Right renal pelvis (tissue), 4 donors: ENCODE measurements around the gene CNTLN. TPM values are rescaled to one million over a fixed set of nuclear protein-coding genes. Genes with fewer than 3 reads are reported as not detected.
"Not testable (repeated sequence)": the region's sequence is repeated elsewhere in the genome, so short reads cannot be mapped to it uniquely, and the experiment has no call there.

ENCODE experiments used
- DNase-seq, 4 donors: peaks; one replicate each; pipeline ENCODE4 v3.0.0-alpha.2; 2013; ENCODE audit warnings: low read depth in 4 of 4, low spot score in 3 of 4, missing footprints in 1 of 4
- polyA plus RNA-seq, 4 donors: library from polyadenylated mRNA; unstranded; fragments of 120-200 nt; gene quantifications; one replicate each; pipeline ENCODE4 v1.2.1, GENCODE V29; 2013; ENCODE audit not compliant: insufficient read length in 4 of 4

CNTLN gene
- polyA plus RNA-seq, 4 donors = 12.2 to 14.7 (median 14.0) TPM

GRCh38 chr9:17486396-17486795 lies 351.6 kb downstream of the CNTLN start:
- DNase-seq = no peak

GRCh38 chr9:17487467-17487866 lies 352.6 kb downstream of the CNTLN start:
- no peak for DNase-seq

GRCh38 chr9:17488662-17489061 lies 353.8 kb downstream of the CNTLN start:
- no peak for DNase-seq

DNA sequence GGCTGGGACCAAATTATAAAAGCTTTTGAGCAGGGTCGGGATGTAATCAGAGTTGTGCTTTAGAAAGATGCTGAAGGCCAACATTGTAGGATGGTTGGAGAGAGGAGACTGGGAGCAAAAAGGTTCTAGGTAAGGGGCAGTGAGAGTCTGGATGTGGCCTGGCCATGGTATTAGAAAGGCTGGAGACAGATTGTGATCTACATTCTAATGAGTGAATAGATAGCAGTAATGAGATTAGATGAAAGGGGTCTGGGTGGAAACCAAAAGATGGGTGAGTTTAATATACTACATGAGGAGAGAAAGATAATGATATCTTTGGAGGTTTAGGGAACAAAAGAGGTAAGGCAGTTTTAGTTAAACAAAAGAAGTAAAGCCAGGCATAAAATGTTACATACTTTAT lies 355.3 kb downstream of the CNTLN start:
- DNase-seq = no peak

GRCh38 chr9:17491780-17492179 lies 356.9 kb downstream of the CNTLN start:
- no peak for DNase-seq

DNA sequence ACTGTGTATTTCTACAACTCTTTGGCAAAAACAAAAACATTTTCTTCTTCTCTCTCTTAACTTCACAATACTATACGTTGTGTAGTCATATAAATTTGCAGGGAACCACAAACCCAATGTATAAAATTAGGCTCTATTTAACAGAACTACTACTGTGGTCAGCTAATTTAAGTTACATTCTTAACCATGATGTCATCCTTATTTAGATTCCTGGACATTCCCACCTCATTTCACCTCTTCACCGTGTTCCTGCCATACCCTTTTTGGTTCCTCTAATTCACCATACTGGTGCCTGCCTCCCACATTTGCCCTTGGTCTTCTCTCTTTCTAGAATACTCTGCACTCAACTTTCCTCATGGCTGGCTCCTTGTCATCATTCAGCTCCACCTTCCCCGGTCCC lies 368.4 kb downstream of the CNTLN start:
- DNase-seq = no peak

- DNase-seq = no peak
These were observed 374.3 kb downstream of the CNTLN start for GRCh38 chr9:17509151-17509550.

- no peak for DNase-seq
These were observed 374.9 kb downstream of the CNTLN start for GRCh38 chr9:17509701-17510100.

GRCh38 chr9:17519761-17520160 lies 384.9 kb downstream of the CNTLN start:
- no peak for DNase-seq

DNA sequence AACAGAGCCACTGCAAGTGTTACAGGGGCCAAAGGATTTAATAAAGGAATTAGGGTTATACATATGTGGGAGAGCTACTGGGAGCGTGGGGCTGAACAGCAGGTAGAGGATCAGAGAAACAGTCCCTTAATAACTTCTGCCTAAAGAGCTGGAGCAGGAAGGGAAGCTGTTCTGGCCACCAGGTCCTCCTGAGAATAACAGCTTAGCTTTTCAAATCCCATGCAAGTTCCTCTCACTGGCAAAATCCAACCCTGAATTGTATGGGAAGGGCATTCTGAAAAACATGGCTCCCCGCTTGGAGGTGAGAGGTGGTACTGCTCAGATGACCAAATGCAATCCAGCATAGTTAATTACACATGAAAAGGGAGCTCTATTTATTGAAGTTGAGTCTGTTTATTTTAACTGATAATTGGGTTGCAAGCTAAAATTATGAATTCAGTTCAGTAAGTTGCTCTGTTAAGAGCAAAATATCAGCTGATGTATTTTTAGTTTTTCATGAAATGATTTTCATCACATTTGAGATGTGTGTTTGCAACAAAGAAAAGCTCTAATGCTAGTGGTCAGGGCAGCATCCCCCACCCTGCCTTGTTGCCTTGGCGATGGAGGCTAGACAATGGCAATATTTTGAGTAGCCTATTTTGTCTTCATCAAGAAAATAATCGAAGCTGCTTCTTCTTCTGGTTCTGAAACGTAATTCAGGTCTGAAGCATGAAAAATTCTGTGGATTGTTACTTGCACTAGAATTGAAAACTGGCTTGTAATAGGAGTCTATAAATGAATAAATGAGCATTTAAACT lies 385.6 kb downstream of the CNTLN start:
- DNase-seq = no peak

DNA sequence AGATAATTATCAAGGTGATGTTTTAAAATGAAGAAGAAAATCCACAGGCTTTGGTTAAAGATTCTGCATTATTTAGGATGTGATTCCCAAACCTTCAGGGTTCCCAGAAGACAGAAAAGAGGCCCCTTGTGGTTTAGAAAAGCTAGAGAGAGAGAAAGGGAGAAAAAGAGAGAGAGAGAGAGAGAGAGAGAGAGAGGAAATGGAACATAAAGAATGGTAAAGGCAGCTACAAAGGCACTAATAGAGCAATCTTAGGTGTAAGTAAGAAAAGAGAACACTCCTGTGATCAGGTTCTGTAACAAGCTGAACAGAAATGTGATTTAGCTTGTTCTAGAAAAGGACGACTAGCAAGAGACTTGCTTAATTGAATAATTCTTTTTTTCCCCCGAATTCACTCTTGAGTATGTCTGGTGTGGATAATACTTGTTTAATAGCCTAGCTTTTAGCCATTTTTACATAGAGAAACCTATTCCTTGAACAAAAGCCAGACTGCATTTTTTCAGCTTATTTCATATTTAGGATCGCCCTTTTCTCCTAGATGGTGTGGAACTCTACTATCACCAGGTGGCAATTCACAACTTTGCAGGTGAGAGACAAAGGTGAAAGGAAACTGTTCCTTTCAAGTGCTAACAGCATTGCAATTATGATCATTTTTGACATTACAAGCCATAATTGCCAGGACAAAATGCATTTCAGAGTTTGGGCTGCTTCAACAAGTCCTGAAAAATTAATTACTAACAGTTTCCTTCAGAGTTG lies 386.4 kb downstream of the CNTLN start:
- no peak for DNase-seq

DNA sequence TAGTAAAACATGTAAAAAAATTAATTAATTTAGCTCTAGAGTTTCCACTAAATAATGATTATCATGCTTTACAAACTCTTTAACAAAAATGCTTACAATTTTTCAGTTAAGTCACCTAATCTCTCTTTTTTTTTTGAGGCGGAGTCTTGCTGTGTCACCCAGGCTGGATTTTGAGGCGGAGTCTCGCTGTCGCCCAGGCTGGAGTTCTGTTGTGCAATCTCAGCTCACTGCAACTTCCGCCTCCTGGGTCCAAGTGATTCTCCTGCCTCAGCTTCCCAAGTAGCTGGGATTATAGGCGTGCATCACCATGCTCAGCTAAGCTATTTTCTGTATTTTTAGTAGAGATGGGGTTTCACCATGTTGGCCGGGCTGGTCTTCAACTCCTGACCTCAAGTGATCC lies 391.9 kb downstream of the CNTLN start:
- DNase-seq = not testable (repeated sequence)

GRCh38 chr9:17528859-17529258 lies 394.0 kb downstream of the CNTLN start:
- peak in 1 of 4 donors; percentile 1 for DNase-seq

- peak; percentile 22 to 36 (median 30) for DNase-seq
These were observed 396.9 kb downstream of the CNTLN start for GRCh38 chr9:17531642-17532254.

GRCh38 chr9:17532461-17532860 lies 397.6 kb downstream of the CNTLN start:
- no peak for DNase-seq

DNA sequence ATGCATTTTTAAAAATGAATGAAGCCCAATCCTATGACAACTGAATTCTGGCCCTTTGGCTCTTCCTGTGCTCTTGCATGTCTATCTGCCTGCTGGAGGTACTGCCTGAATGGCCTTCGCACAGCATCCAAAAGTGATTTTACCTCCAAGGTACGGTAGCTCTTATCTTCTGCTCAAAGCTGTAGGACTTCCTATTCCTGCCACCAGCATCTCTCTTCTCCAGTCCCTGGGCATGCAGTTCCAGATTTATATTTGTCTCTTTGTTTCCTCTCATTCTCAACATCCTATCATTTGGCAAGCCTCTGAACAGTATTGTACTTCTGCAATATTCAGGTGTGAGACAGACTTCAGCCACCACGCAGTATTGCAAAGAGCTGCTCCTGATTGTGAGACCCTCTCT lies 400.3 kb downstream of the CNTLN start:
- no peak for DNase-seq

DNA sequence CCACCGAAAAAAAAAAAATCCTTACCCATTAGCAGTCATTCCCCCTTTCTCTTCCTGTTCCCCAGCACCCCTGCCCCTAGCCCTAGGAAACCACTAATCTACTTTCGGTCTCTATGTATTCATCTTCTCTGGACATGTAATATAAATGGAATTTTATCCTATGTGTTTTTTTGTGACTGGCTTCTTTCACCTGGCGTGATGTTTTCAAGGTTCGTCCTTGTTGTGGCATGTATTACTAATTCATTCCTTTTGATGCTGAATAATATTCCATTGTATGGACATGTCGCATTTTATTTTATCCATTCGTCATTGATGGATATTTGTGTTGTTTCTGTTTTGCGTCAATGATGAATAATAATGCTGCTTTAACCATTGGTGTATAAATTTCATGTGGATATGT lies 401.2 kb downstream of the CNTLN start:
- no peak for DNase-seq

DNA sequence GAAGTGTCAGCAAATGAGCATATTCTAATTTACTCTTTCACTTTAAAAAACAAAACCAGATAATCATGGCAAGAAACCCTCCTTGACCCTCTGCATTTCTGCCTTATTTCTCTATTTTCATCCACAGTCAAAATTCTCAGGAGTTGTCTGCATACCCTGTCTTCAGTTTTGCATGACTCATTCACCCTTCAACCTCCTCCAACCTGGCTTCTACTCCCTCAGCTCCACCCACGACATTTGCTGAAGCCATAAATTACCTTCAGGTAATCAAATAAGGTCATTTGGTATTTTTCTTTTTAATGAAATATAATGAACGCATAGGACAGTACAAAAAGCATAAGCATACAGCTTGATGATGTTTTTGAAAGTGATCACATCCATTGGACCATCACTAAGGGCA lies 416.2 kb downstream of the CNTLN start:
- DNase-seq = no peak
